KMS-11 (cell line): ENCODE data around the gene SERBP1.
"Not testable (repeated sequence)": the region's sequence is repeated elsewhere in the genome, so short reads cannot be mapped to it uniquely, and the experiment has no call there.

Experiments used
- H2AFZ ChIP-seq: fragments of 200-600 bp; sonication (generic); 2 replicates; pipeline ENCODE4 v1.6.1; 2016; ENCODE audit warnings: antibody characterized with exemption, mixed run types, low read depth
- H3K27ac ChIP-seq: fragments of 200-600 bp; sonication (generic); 2 replicates; pipeline ENCODE4 v1.6.1; 2016; ENCODE audit warnings: mild to moderate bottlenecking, mixed run types
- H3K27me3 ChIP-seq: fragments of 200-600 bp; sonication (generic); 2 replicates; pipeline ENCODE4 v1.6.1; 2017; ENCODE audit warnings: mild to moderate bottlenecking, low read depth, mixed run types, moderate library complexity; ENCODE audit not compliant: insufficient read depth
- H3K36me3 ChIP-seq: fragments of 200-600 bp; sonication (generic); 2 replicates; pipeline ENCODE4 v1.6.1; 2017; ENCODE audit warnings: mild to moderate bottlenecking, mixed run types; ENCODE audit not compliant: insufficient read depth
- H3K4me1 ChIP-seq: fragments of 200-600 bp; sonication (generic); 2 replicates; pipeline ENCODE4 v1.6.1; 2016; ENCODE audit warnings: mild to moderate bottlenecking, low read depth, mixed run types; ENCODE audit not compliant: poor library complexity, severe bottlenecking
- H3K4me2 ChIP-seq: fragments of 200-600 bp; sonication (generic); 2 replicates; pipeline ENCODE4 v1.7.0; 2016; ENCODE audit warnings: mild to moderate bottlenecking, mixed run types
- H3K4me3 ChIP-seq: fragments of 200-600 bp; sonication (generic); IDR thresholded peaks from 2 replicates; pipeline ENCODE4 v1.6.1; 2017; ENCODE audit warnings: low read depth, low read length, mixed read lengths; ENCODE audit not compliant: insufficient read depth
- H3K79me2 ChIP-seq: fragments of 200-600 bp; sonication (generic); 2 replicates; pipeline ENCODE4 v1.6.1; 2016; ENCODE audit warnings: low read depth, mixed run types; ENCODE audit not compliant: insufficient read depth
- H3K9ac ChIP-seq: fragments of 200-600 bp; sonication (generic); 2 replicates; pipeline ENCODE4 v1.6.1; 2016; ENCODE audit warnings: mild to moderate bottlenecking, mixed run types
- H4K20me1 ChIP-seq: fragments of 200-600 bp; sonication (generic); 2 replicates; pipeline ENCODE4 v1.6.1; 2016; ENCODE audit warnings: mild to moderate bottlenecking, mixed run types; ENCODE audit not compliant: insufficient read depth
- TF ChIP-seq, protein P1 (sequence below): fragments of 200-600 bp; sonication (generic); conservative IDR thresholded peaks from 2 replicates; pipeline ENCODE4 v1.6.1; 2017; ENCODE audit warnings: low read depth, mild to moderate bottlenecking, antibody characterized with exemption, low read length, moderate library complexity, mixed read lengths

The SERBP1 gene

DNA sequence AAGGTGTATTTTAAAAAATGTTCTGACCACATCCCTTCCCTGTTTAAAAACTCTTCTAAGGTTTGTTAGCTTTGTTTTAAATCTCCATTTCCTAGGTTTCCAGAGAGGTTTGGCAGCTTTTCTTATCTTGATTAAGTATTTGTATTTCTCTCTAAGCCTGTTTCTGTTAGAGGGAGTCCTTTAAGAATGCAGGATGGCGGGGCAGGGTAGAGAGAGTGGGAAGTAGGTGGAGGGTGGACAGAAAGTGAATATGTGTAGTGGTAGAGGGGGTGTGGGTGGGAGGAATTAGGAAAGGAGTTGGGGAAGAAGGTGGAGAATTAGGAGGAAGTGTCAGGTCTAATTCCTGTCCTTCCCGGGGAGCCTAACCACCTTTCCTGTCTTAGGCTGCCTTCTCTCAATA, 21.2 kb upstream of the SERBP1 start:
- Histone ChIP-seq H3K79me2 (no peaks in the 10 kb centered on the region), H4K20me1 (no peaks in the 10 kb centered on the region), H2AFZ (no peak overlapping the region), H3K36me3 (no peaks in the 10 kb centered on the region), H3K27me3 (no peaks in the 10 kb centered on the region), H3K9ac (no peak overlapping the region), H3K4me2 (no peak overlapping the region), H3K27ac (no peak overlapping the region), H3K4me3 (no peak overlapping the region), H3K4me1 (no peaks in the 10 kb centered on the region)
- TF ChIP-seq, protein P1, sequence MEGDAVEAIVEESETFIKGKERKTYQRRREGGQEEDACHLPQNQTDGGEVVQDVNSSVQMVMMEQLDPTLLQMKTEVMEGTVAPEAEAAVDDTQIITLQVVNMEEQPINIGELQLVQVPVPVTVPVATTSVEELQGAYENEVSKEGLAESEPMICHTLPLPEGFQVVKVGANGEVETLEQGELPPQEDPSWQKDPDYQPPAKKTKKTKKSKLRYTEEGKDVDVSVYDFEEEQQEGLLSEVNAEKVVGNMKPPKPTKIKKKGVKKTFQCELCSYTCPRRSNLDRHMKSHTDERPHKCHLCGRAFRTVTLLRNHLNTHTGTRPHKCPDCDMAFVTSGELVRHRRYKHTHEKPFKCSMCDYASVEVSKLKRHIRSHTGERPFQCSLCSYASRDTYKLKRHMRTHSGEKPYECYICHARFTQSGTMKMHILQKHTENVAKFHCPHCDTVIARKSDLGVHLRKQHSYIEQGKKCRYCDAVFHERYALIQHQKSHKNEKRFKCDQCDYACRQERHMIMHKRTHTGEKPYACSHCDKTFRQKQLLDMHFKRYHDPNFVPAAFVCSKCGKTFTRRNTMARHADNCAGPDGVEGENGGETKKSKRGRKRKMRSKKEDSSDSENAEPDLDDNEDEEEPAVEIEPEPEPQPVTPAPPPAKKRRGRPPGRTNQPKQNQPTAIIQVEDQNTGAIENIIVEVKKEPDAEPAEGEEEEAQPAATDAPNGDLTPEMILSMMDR: no peak

DNA sequence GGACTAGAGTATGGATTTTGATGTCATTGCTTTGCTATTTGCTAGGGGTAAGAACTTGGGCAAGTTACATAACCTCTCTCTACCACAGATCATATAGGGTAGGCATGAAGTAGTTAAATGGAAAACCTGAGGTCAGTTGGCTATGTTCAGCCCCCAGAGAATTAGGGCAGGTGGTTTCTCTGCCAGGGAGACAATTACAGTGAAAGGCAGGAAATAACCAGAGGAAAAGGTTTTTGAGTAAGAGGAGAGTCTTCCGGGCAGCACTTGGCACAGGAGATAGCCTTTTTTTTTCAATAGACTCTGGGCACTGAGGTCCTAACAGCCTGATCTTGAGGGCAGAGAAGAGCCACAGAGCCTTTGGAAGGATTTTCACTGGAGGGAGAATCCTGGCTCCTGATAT, 16.7 kb upstream of the SERBP1 start:
- no peaks in the 10 kb centered on the region for H3K36me3 ChIP-seq
- no peak overlapping the region for H3K4me3 ChIP-seq
- TF ChIP-seq, protein P1: no peak
- H3K4me1 ChIP-seq: no peaks in the 10 kb centered on the region
- H3K9ac ChIP-seq: no peak overlapping the region
- no peak overlapping the region for H2AFZ ChIP-seq
- no peaks in the 10 kb centered on the region for H3K79me2 ChIP-seq
- H3K4me2 ChIP-seq: no peak overlapping the region
- H3K27me3 ChIP-seq: no peaks in the 10 kb centered on the region
- H4K20me1 ChIP-seq: no peaks in the 10 kb centered on the region
- no peak overlapping the region for H3K27ac ChIP-seq

DNA sequence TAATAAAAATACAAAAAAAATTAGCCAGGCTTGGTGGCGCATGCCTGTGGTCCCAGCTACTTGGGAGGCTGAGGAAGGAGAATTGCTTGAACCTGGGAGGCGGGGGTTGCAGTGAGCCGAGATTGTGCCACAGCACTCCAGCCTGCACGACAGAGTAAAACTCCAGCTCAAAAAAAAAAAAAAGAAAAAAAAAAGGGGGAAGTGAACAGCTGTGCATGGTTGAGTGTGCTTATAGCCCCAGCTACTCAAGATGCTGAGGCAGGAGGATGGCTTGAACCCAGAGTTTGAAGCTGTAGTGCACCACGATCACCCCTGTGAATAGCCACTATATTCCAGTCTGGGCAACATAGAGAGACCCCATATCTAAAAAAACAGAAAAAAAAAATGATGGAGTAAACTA, 15.8 kb upstream of the SERBP1 start:
- H3K79me2 ChIP-seq, H3K27ac ChIP-seq, H3K4me3 ChIP-seq, H2AFZ ChIP-seq, H3K27me3 ChIP-seq, H3K36me3 ChIP-seq, H4K20me1 ChIP-seq, H3K4me2 ChIP-seq, H3K9ac ChIP-seq, H3K4me1 ChIP-seq: not testable (repeated sequence)

DNA sequence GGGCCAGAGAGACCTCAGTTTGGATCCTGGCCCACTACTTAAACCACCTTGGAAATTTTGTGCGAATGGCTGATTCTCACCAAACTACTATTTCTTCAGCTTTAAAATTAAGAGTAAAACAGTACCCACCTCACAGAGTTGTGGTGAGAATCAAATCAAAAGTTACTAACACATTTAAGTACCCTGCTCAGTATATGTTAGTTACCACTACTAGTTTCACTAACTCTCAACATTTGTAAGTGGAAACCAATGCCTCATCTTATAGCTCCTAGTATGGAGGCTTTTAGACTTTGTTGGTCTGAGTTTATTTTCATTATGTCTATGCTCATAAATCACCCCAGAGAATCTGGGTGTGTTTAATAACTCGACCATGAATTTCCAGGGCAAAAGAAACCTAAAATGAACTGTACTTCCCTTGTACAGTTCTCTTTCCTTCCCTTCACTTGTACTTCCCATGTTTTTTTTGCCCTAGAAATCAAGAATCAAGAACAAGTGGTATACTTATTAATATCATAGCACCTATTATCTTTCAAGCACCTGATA, 11.6 kb upstream of the SERBP1 start:
- H3K27ac ChIP-seq: no peak overlapping the region
- H3K4me1 ChIP-seq: no peaks in the 10 kb centered on the region
- no peaks in the 10 kb centered on the region for H3K36me3 ChIP-seq
- no peak overlapping the region for H3K4me2 ChIP-seq
- no peak overlapping the region for H3K9ac ChIP-seq
- H3K4me3 ChIP-seq: no peak overlapping the region
- H2AFZ ChIP-seq: no peak overlapping the region
- no peaks in the 10 kb centered on the region for H3K27me3 ChIP-seq
- H3K79me2 ChIP-seq: no peaks in the 10 kb centered on the region
- H4K20me1 ChIP-seq: no peaks in the 10 kb centered on the region
- TF ChIP-seq, protein P1: no peak

DNA sequence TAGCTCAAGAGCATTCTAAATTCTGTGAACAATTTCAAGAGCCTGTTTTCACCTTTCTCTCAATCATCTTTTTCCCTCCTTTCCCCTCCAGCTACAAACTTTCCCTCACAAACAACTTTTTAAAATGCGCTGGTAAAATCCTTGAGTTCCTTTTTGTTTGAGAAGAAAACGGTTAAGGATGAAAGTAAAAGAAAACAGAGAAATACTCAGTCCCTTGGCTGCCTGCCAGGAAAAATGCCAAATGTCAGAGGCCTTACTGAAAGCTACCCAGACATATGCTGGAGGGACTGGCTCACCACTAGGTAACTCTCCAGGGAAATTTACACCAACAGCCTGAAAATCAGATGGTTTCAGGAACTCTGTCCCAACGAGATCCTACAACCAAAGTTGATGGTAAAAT, 11.0 kb upstream of the SERBP1 start:
- TF ChIP-seq, protein P1: no peak
- Histone ChIP-seq H3K36me3 (no peaks in the 10 kb centered on the region), H2AFZ (no peak overlapping the region), H3K27me3 (no peaks in the 10 kb centered on the region), H4K20me1 (no peaks in the 10 kb centered on the region), H3K4me1 (no peaks in the 10 kb centered on the region), H3K9ac (no peak overlapping the region), H3K4me2 (no peak overlapping the region), H3K4me3 (no peak overlapping the region), H3K27ac (no peak overlapping the region), H3K79me2 (no peaks in the 10 kb centered on the region)
